Naive thymus-derived CD4-positive, alpha-beta T cell (primary cell): ENCODE measurements around the gene TMEM130. TPM values are rescaled to one million over a fixed set of nuclear protein-coding genes. Genes with fewer than 3 reads are reported as not detected.

Experiments used
- ATAC-seq: fragments of 150-1000 bp; cut with Tn5 transposase; 2 replicates; pipeline ENCODE4 v1.10.0; 2021; ENCODE audit warnings: mild to moderate bottlenecking, moderate library complexity
- CTCF ChIA-PET: fragments of 350-600 bp; sonication (Branson Sonifier 250); formaldehyde crosslinking; loops from one replicate; lab custom pipeline; 2021; ENCODE audit warnings: antibody characterized with exemption; lab: Charles Lee
- POLR2A ChIA-PET: fragments of 350-600 bp; sonication (Branson Sonifier 250); formaldehyde crosslinking; loops from one replicate; lab custom pipeline; 2021; ENCODE audit warnings: antibody characterized with exemption, inconsistent platforms; lab: Charles Lee
- DNase-seq, 9 donors: peaks; one replicate each; pipeline versions ENCODE4 v3.0.0 to v3.0.0-alpha.2; 2020 to 2022; ENCODE audit warnings: mixed read lengths in 1 of 9
- H3K27ac ChIP-seq: one replicate; pipeline ENCODE4 v1.7.0; 2013; ENCODE audit warnings: mild to moderate bottlenecking, low read depth, low read length, moderate library complexity
- H3K27me3 ChIP-seq, 2 donors: one replicate each; pipeline ENCODE4 v1.7.0; 2013; ENCODE audit warnings: low read length in 2 of 2, mild to moderate bottlenecking in 2 of 2, moderate library complexity in 2 of 2; ENCODE audit not compliant: control insufficient read depth in 2 of 2, insufficient read depth in 2 of 2
- H3K36me3 ChIP-seq, 3 experiments: 1 replicate in 2 of 3; 2 replicates in 1 of 3; pipeline ENCODE4 v1.7.0; 2013; ENCODE audit warnings: low read length in 3 of 3, mild to moderate bottlenecking in 3 of 3, moderate library complexity in 1 of 3; ENCODE audit not compliant: insufficient read depth in 3 of 3, control insufficient read depth in 2 of 3
- H3K4me1 ChIP-seq, 2 donors: one replicate each; pipeline ENCODE4 v1.7.0; 2013; ENCODE audit warnings: low read length in 2 of 2, mild to moderate bottlenecking in 2 of 2, moderate library complexity in 1 of 2; ENCODE audit not compliant: control insufficient read depth in 2 of 2, insufficient read depth in 2 of 2
- H3K4me3 ChIP-seq: 2 replicates; pipeline ENCODE4 v1.7.0; 2013; ENCODE audit warnings: mild to moderate bottlenecking, low read length
- H3K9me3 ChIP-seq, 3 experiments: 1 replicate in 2 of 3; 2 replicates in 1 of 3; pipeline ENCODE4 v1.7.0; 2013; ENCODE audit warnings: low read length in 3 of 3; ENCODE audit not compliant: control insufficient read depth in 2 of 3
- H3K27ac Mint-ChIP-seq, 9 donors: one replicate each; pipeline ENCODE4 v1.8.0; 2020 to 2022; ENCODE audit warnings: mixed read lengths in 9 of 9, mild to moderate bottlenecking in 8 of 9, moderate library complexity in 5 of 9, inconsistent platforms in 2 of 9
- H3K27me3 Mint-ChIP-seq, 5 donors: one replicate each; pipeline ENCODE4 v1.8.0; 2021 to 2022; ENCODE audit warnings: mixed read lengths in 5 of 5, mild to moderate bottlenecking in 1 of 5
- H3K36me3 Mint-ChIP-seq, 5 donors: one replicate each; pipeline ENCODE4 v1.8.0; 2020 to 2022; ENCODE audit warnings: mixed read lengths in 5 of 5, mild to moderate bottlenecking in 3 of 5, inconsistent platforms in 1 of 5
- H3K4me1 Mint-ChIP-seq, 7 donors: one replicate each; pipeline ENCODE4 v1.8.0; 2020 to 2022; ENCODE audit warnings: mixed read lengths in 7 of 7, mild to moderate bottlenecking in 3 of 7, inconsistent platforms in 1 of 7
- H3K4me3 Mint-ChIP-seq, 10 donors: one replicate each; pipeline ENCODE4 v1.8.0; 2020 to 2022; ENCODE audit warnings: mild to moderate bottlenecking in 10 of 10, mixed read lengths in 10 of 10, moderate library complexity in 6 of 10, inconsistent platforms in 2 of 10
- H3K9me3 Mint-ChIP-seq, 11 donors: one replicate each; pipeline ENCODE4 v1.8.0; 2020 to 2022; ENCODE audit warnings: mixed read lengths in 11 of 11, mild to moderate bottlenecking in 4 of 11, inconsistent platforms in 1 of 11, moderate library complexity in 1 of 11
- intact Hi-C, 2 donors: fragments of 100-400 bp; cut with micrococcal nuclease; formaldehyde crosslinking; loops; one replicate each; pipeline ENCODE4 v1.15.1; 2023
- polyA plus RNA-seq, 2 donors: library from polyadenylated mRNA; unstranded; fragments of 300-500 nt; fragmentation: Illumina TruSeq; gene quantifications; one replicate each; pipeline ENCODE4 v1.2.3, GENCODE V29; 2021
- total RNA-seq, 6 experiments: library from RNA in 5 of 6; stranded (reverse) in 5 of 6; gene quantifications; 1 replicate in 5 of 6; 2 replicates in 1 of 6; pipeline ENCODE4 v1.2.3 and lab custom pipeline; 2021 to 2026

TMEM130 gene
- total and polyA plus RNA-seq, 7 experiments from 2014 or later = not detected

- no peaks in the 10 kb centered on the region for H3K9me3 ChIP-seq
- CTCF ChIA-PET = interaction anchor here (0.7 to 2.9 kb wide), 2 partner anchors 8 to 418 kb away, joined by 4 to 11 read pairs; no protein-coding TSS in a partner anchor
- DNase-seq (no peak), ATAC-seq (no peak)
- Mint-ChIP-seq H3K36me3 (no peaks in the 10 kb centered on the region), H3K27me3 (peaks cover 0 to 9% (median 0%) of the 10 kb centered on the region in 5 donors), H3K4me3 (no peak overlapping the region), H3K27ac (no peak overlapping the region), H3K4me1 (no peaks in the 10 kb centered on the region), H3K9me3 (no peaks in the 10 kb centered on the region)
- no peaks in the 10 kb centered on the region for H3K27me3 ChIP-seq
- no peaks in the 10 kb centered on the region for H3K36me3 ChIP-seq
- no peak overlapping the region for H3K4me3 ChIP-seq
- intact Hi-C loops = no loop called here
- H3K27ac ChIP-seq = no peak overlapping the region
- H3K4me1 ChIP-seq = no peaks in the 10 kb centered on the region
- POLR2A ChIA-PET = no interaction called here
Observed at GRCh38 chr7:98833022-98833421, 36.8 kb downstream of the TMEM130 start.

GRCh38 chr7:98831641-98832221, 38.1 kb downstream of the TMEM130 start:
- no peaks in the 10 kb centered on the region for H3K27me3 ChIP-seq
- ATAC-seq = no peak
- Mint-ChIP-seq H3K27me3 (peaks cover 0 to 8% (median 0%) of the 10 kb centered on the region in 5 donors), H3K9me3 (peaks cover 0 to 2% (median 0%) of the 10 kb centered on the region in 11 donors), H3K36me3 (no peaks in the 10 kb centered on the region), H3K4me1 (peaks cover 0 to 2% (median 0%) of the 10 kb centered on the region in 7 donors), H3K27ac (no peak overlapping the region), H3K4me3 (no peak overlapping the region)
- ChIA-PET CTCF (interaction anchor here (1.0 to 2.9 kb wide), 2 partner anchors 9 to 11 kb away, joined by 3 to 11 read pairs; no protein-coding TSS in a partner anchor), POLR2A (no interaction called here)
- H3K9me3 ChIP-seq = no peaks in the 10 kb centered on the region
- H3K4me1 ChIP-seq = no peaks in the 10 kb centered on the region
- H3K4me3 ChIP-seq = no peak overlapping the region
- H3K27ac ChIP-seq = no peak overlapping the region
- DNase-seq = peak in 3 of 9 donors; percentile 14 to 43 (median 15)
- intact Hi-C loops = no loop called here
- H3K36me3 ChIP-seq = no peaks in the 10 kb centered on the region

- no peaks in the 10 kb centered on the region for H3K4me1 ChIP-seq
- ATAC-seq = no peak
- H3K36me3 Mint-ChIP-seq = no peaks in the 10 kb centered on the region
- no peak for DNase-seq
- no peak overlapping the region for H3K4me3 Mint-ChIP-seq
- no peak overlapping the region for H3K27ac Mint-ChIP-seq
- no peaks in the 10 kb centered on the region for H3K36me3 ChIP-seq
- H3K4me3 ChIP-seq = no peak overlapping the region
- peaks cover 0 to 2% (median 0%) of the 10 kb centered on the region in 11 donors for H3K9me3 Mint-ChIP-seq
- ChIA-PET CTCF (interaction anchor here (1.0 to 2.9 kb wide), 2 partner anchors 10 to 12 kb away, joined by 3 to 11 read pairs; no protein-coding TSS in a partner anchor), POLR2A (no interaction called here)
- intact Hi-C loops = no loop called here
- H3K27ac ChIP-seq = no peak overlapping the region
- peaks cover 0 to 8% (median 0%) of the 10 kb centered on the region in 5 donors for H3K27me3 Mint-ChIP-seq
- H3K4me1 Mint-ChIP-seq = peaks cover 0 to 2% (median 0%) of the 10 kb centered on the region in 7 donors
- no peaks in the 10 kb centered on the region for H3K9me3 ChIP-seq
- no peaks in the 10 kb centered on the region for H3K27me3 ChIP-seq
Observed at GRCh38 chr7:98830972-98831548, 38.8 kb downstream of the TMEM130 start.

- Histone ChIP-seq H3K36me3 (no peaks in the 10 kb centered on the region), H3K4me1 (no peaks in the 10 kb centered on the region), H3K27me3 (no peaks in the 10 kb centered on the region), H3K27ac (no peak overlapping the region), H3K4me3 (no peak overlapping the region), H3K9me3 (no peaks in the 10 kb centered on the region)
- H3K27ac Mint-ChIP-seq = no peak overlapping the region
- ATAC-seq = no peak
- DNase-seq = no peak
- intact Hi-C loops = no loop called here
- H3K36me3 Mint-ChIP-seq = no peaks in the 10 kb centered on the region
- H3K27me3 Mint-ChIP-seq = peaks cover 0 to 10% (median 4%) of the 10 kb centered on the region in 5 donors
- CTCF ChIA-PET = interaction anchor here (1.7 kb wide), 1 partner anchor 13 kb away, joined by 8 read pairs; no protein-coding TSS in a partner anchor
- peaks cover 0 to 2% (median 0%) of the 10 kb centered on the region in 11 donors for H3K9me3 Mint-ChIP-seq
- H3K4me3 Mint-ChIP-seq = no peak overlapping the region
- H3K4me1 Mint-ChIP-seq = peaks cover 0 to 2% (median 0%) of the 10 kb centered on the region in 7 donors
- POLR2A ChIA-PET = no interaction called here
Observed at GRCh38 chr7:98828368-98828767, 41.4 kb downstream of the TMEM130 start.

- intact Hi-C loops = no loop called here
- Mint-ChIP-seq H3K4me3 (no peak overlapping the region), H3K27me3 (peaks cover 0 to 10% (median 4%) of the 10 kb centered on the region in 5 donors), H3K27ac (no peak overlapping the region), H3K36me3 (no peaks in the 10 kb centered on the region), H3K9me3 (peaks cover 0 to 2% (median 0%) of the 10 kb centered on the region in 11 donors), H3K4me1 (peaks cover 0 to 2% (median 0%) of the 10 kb centered on the region in 7 donors)
- Histone ChIP-seq H3K4me1 (no peaks in the 10 kb centered on the region), H3K27ac (no peak overlapping the region), H3K27me3 (no peaks in the 10 kb centered on the region), H3K9me3 (no peaks in the 10 kb centered on the region), H3K36me3 (no peaks in the 10 kb centered on the region), H3K4me3 (no peak overlapping the region)
- DNase-seq = no peak
- CTCF ChIA-PET = no interaction called here
- ATAC-seq = no peak
- POLR2A ChIA-PET = no interaction called here
Observed at GRCh38 chr7:98827258-98827657, 42.6 kb downstream of the TMEM130 start.

- Mint-ChIP-seq H3K4me3 (no peak overlapping the region), H3K4me1 (peaks cover 0 to 2% (median 0%) of the 10 kb centered on the region in 7 donors), H3K27ac (no peak overlapping the region), H3K27me3 (peaks cover 0 to 10% (median 4%) of the 10 kb centered on the region in 5 donors), H3K9me3 (peaks cover 0 to 2% (median 0%) of the 10 kb centered on the region in 11 donors), H3K36me3 (no peaks in the 10 kb centered on the region)
- Histone ChIP-seq H3K4me1 (no peaks in the 10 kb centered on the region), H3K9me3 (no peaks in the 10 kb centered on the region), H3K27me3 (no peaks in the 10 kb centered on the region), H3K4me3 (no peak overlapping the region), H3K27ac (no peak overlapping the region), H3K36me3 (no peaks in the 10 kb centered on the region)
- ChIA-PET POLR2A (no interaction called here), CTCF (no interaction called here)
- intact Hi-C loops = no loop called here
- no peak for ATAC-seq
- no peak for DNase-seq
Observed at GRCh38 chr7:98826811-98827231, 43.0 kb downstream of the TMEM130 start.
